ENCODE results near the gene CIAPIN1. TPM values are rescaled to one million over a fixed set of nuclear protein-coding genes. Genes with fewer than 3 reads are reported as not detected.

The CIAPIN1 gene
- total RNA-seq, 2 experiments from 2014 or later: 71.6 to 74.0 TPM

DNA sequence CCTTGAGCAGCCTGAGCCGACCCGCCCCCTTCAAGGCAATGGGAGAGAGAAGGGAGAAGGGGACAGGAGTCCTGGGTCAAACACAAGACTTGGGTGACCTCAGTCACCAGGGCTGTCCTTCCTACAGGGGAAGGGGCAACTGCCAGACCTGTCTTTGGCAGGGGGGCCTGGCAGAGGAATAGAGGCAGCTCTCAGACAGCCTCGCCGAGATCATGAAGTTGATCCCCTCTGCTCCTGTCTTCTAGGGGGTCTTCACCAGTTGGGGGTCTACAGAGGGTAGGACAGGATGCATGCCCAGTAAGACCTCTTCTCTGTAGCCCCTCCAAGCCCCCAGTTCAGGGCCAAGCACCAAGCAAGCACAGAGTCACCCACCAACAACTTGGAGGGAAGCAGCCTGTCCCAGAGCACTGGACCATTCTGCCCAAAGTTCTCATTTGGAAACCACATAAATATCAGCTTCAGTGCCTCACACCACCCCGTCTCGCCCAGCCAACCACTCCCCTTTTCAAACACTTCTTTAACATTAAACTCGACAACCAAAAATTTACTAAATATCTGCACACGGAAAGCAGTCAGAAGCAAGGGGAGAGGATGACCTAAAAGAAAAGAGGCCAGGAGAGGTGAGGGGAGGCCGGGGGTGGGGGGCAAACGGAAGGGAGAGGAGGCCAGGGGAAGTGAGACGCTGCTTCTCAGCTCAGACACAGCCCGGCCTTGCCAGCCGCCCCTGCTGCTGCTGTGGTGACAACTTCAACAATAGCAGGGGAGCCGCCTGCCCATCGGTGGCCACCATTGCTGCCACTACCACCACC, 31.4 kb upstream of the CIAPIN1 start:
- ChIA-PET CTCF (no interaction called here), POLR2A (interaction anchor here (0.6 kb wide), 1 partner anchor 104 kb away, joined by 3 read pairs; no protein-coding TSS in a partner anchor)

DNA sequence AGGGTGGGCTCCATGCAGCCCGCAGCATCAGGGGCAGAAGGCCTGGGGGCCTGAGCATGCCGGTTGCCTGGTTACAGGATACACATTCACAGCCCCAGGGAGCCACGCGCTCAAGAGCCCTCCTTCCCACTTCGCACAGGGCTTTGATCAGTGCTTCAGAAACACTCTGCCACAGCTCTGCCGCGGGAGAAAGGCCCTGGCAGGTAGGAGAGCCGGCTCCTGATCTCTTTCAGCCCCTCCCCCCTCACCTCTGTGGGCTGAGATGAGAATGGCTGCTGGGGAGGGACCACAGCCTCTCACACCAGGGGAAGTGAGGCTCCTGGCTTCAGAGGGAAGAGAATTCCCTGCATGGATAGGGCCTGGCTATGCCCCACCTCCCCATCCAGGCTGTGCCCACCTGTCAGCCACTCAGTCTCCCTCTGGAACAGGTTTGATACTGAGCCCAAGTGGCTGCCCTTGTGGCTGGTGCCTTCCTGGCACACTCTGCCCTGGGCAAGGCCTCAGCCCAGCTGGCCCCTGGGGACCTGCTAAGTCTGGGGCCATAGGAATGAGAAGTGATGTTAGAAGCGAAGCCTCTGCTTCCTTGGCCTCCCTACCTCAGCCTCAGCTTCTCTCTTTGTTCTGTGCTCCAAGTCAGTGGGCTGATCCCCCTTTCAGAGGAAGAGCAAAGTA, 30.5 kb upstream of the CIAPIN1 start:
- POLR2A ChIA-PET: no interaction called here
- CTCF ChIA-PET: interaction anchor here (0.7 kb wide), 1 partner anchor 42 kb away, joined by 4 read pairs; no protein-coding TSS in a partner anchor

GRCh38 chr16:57476546-57477410, 29.6 kb upstream of the CIAPIN1 start:
- CTCF ChIA-PET: interaction anchor here (0.7 to 3.1 kb wide), 4 partner anchors 14 to 95 kb away, joined by 3 to 20 read pairs (median 11); partner anchors contain the start of gene POLR2C
- POLR2A ChIA-PET: no interaction called here

- CTCF ChIA-PET: interaction anchor here (0.7 to 3.1 kb wide), 10 partner anchors 11 to 109 kb away, joined by 3 to 20 read pairs (median 4); partner anchors contain the start of gene POLR2C
- POLR2A ChIA-PET: interaction anchor here (0.6 kb wide), 1 partner anchor 16 kb away, joined by 4 read pairs; no protein-coding TSS in a partner anchor
Measured at GRCh38 chr16:57475711-57476339, 28.6 kb upstream of the CIAPIN1 start.

DNA sequence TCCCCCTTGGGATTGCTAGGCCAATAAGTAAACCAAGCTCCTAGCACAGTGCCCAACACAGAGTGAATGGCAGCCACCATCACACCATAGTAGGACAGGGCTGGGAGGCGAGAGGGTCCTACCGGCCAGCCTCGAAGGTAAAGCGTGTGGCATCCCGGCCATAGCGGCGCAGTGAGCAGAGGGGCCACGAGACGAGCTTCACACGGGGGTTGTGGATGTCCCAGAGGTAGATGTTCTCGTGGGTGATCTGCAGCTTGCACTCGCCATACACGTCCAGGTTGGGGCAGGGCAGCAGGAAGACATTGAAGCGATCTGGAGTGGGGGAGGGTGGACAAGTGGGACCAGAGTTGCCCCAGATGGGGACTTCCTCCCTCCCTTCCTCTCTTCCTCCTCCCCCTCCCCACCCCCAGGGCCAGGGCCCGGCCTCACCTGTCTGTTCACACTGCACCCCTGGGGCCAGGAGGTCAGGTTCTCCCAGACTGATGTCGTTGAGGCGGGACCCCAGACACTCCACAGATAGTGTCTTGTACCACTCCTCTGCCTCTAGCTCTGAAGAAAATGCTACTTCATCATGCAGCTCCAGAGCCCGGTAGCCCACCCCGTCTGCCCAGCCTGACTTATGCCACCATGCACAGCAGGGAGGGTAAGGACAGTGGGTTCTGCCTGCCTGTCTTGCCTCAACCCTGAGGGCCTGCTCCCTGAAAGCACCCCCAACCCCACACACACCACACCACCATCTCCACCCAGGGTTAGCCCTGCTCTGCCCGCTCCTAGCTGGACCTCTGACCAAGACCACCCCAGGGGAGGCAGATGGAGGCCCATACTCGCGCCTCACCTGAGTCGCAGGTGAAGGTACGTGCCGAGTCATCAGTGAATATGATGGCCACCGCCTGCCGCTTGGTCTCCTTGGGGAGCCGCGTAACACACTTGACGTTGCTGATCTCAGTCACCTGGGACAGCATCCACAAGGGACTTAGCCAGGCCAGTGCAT, 27.8 kb upstream of the CIAPIN1 start:
- CTCF ChIA-PET: interaction anchor here (0.7 to 3.1 kb wide), 10 partner anchors 10 to 110 kb away, joined by 3 to 20 read pairs (median 4); partner anchors contain the start of gene POLR2C
- POLR2A ChIA-PET: interaction anchor here (0.6 kb wide), 1 partner anchor 15 kb away, joined by 4 read pairs; no protein-coding TSS in a partner anchor

- POLR2A ChIA-PET: interaction anchor here (1.3 kb wide), 1 partner anchor 12 kb away, joined by 4 read pairs; the partner anchor contains the start of gene POLR2C
- CTCF ChIA-PET: interaction anchor here (0.7 to 3.1 kb wide), 4 partner anchors 8 to 283 kb away, joined by 3 to 18 read pairs (median 3); partner anchors contain the start of gene POLR2C
Measured at GRCh38 chr16:57473906-57474305, 26.7 kb upstream of the CIAPIN1 start.

GRCh38 chr16:57473176-57473840, 26.1 kb upstream of the CIAPIN1 start:
- ChIA-PET POLR2A (interaction anchor here (0.9 to 1.3 kb wide), 3 partner anchors 11 to 46 kb away, joined by 3 to 4 read pairs (median 3); partner anchors contain the start of genes CIAPIN1, COQ9 and POLR2C), CTCF (interaction anchor here (0.7 to 1.2 kb wide), 3 partner anchors 8 to 284 kb away, joined by 3 read pairs; no protein-coding TSS in a partner anchor)

- ChIA-PET POLR2A (interaction anchor here (0.9 to 1.3 kb wide), 3 partner anchors 11 to 47 kb away, joined by 3 to 4 read pairs (median 3); partner anchors contain the start of genes CIAPIN1, COQ9 and POLR2C), CTCF (interaction anchor here (1.0 kb wide), 1 partner anchor 11 kb away, joined by 3 read pairs; no protein-coding TSS in a partner anchor)
Measured at GRCh38 chr16:57472665-57473060, 25.5 kb upstream of the CIAPIN1 start.

DNA sequence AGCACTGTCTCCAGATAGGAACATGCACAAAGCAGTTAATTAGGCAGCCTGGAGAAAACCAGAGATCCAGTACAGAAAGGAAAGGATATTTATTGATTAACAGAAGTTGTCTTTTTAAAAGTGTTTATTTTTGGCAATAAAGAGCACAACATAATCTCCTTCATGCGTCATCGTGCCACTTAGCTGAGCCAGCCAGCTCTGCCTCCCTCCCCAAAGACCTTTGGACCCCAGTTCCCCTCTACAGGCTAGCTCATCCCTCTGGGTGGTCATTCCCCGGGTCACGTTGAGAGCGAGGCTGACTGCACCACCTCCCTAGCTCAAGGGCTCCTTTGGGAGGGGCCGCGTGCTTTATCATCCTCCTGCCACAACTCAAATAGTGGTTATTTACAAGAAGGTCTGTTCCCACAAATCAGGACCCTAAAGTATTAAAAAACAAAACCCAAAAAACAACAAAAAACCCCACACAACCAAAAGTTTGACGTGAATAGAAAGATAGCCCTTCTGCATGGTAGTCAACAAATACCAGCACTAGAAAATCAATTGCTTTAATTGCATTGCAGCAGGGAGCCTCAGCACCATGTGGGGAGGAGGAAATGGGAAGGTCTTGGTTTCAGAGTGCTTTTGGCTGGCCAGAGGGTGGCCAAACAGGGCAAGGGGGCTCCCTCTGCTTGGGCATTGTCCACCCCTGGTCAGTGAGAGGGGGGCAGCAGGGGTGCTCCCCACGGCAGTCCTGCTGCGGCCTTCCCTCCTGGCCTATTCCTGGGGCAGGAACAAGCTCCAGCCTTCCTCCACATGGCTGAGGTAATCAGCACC, 24.9 kb upstream of the CIAPIN1 start:
- POLR2A ChIA-PET: interaction anchor here (0.9 to 1.3 kb wide), 2 partner anchors 25 to 48 kb away, joined by 3 read pairs; partner anchors contain the start of genes CIAPIN1 and COQ9
- CTCF ChIA-PET: interaction anchor here (1.8 kb wide), 1 partner anchor 10 kb away, joined by 5 read pairs; the partner anchor contains the start of gene POLR2C

DNA sequence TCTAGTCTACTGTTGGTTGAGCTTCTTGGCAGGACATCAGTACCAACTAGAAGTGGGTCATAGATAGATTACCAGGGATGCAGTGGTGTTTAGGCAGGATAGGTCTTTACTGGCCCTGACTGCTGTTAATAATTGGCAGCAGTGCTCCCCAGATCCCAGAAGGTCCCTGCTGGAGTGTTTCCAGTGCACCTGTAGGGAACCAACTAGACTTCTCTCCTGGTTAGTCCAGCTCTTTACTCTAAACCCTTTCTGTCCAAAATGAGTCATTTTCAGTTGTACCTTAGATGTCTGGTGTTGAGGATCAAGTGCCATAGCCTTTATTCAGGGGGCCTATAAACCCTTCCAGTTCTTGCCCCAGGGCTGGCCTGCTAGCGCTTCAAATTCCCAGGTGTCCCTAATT, 24.0 kb upstream of the CIAPIN1 start:
- CTCF ChIA-PET: interaction anchor here (0.8 to 1.8 kb wide), 2 partner anchors 9 to 37 kb away, joined by 3 to 5 read pairs; partner anchors contain the start of gene POLR2C
- POLR2A ChIA-PET: no interaction called here

DNA sequence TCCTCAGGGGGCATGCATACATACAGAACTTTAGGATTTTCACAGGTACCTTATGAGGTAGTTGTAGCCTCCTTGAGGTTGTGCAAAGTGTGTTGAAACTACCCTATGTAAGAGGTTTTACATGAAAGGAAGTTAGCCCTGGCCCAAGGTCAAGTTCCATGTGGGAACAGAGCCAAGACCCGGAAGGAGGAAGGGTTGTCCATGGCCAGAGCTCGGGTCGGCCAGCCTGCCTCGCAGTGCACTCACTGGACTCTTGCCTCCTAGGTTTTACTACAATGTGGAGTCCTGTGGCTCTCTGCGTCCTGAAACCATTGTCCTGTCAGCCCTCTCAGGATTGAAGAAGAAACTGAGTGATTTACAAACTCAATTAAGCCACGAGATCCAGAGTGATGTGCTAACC, 23.5 kb upstream of the CIAPIN1 start:
- POLR2A ChIA-PET: no interaction called here

DNA sequence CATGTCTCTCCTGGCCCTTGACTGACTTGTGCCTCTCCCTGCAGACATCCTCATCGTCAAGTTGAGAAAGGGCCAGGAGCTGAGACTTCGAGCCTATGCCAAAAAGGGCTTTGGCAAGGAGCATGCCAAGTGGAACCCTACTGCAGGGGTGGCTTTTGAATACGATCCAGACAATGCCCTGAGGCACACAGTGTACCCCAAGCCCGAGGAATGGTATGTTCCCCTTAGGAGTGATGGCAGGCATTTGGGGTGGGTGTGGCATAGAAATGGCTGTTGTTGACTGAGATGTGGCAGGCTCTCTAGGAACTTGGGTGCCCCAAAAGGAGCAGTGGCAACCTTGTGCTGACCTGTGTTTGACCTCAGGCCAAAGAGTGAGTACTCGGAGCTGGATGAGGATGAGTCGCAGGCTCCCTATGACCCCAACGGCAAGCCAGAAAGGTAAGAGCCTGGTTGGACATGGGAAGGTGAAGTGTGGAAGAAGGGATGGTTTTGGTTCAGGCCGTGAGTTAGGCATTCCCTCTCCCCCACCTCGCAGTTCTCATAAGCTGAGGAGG, 22.8 kb upstream of the CIAPIN1 start:
- CTCF ChIA-PET: no interaction called here
- POLR2A ChIA-PET: no interaction called here

More for the DNA sequence above, 23.5 kb upstream of the CIAPIN1 start:
- CTCF ChIA-PET: interaction anchor here (0.8 to 1.8 kb wide), 2 partner anchors 9 to 38 kb away, joined by 3 to 5 read pairs; partner anchors contain the start of gene POLR2C

GRCh38 chr16:57469046-57469445, 21.9 kb upstream of the CIAPIN1 start:
- POLR2A ChIA-PET: no interaction called here
- CTCF ChIA-PET: interaction anchor here (2.1 kb wide), 1 partner anchor 50 kb away, joined by 6 read pairs; no protein-coding TSS in a partner anchor

DNA sequence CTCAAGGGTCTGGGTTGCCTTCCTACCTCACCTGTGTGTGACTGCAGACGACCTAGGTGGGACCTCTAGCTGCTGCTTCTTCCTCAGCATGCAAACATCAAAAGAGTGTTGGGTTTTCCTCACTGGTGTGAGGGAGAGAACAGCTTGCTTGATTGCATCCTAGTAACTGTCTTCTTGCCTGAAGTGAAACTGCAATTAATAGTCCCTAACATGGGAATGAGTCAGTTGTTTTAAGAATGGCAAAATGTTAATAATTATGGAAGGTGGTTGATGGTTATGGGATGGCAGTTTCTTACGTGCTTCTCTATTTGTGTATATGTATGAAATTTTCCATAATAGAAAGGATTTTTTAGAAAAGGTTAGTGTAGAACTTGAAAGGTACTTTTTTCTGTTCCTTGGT, 21.2 kb upstream of the CIAPIN1 start:
- CTCF ChIA-PET: interaction anchor here (2.1 kb wide), 1 partner anchor 51 kb away, joined by 6 read pairs; no protein-coding TSS in a partner anchor
- POLR2A ChIA-PET: no interaction called here

- ChIA-PET POLR2A (no interaction called here), CTCF (interaction anchor here (0.7 to 4.8 kb wide), 3 partner anchors 11 to 56 kb away, joined by 3 to 18 read pairs (median 6); no protein-coding TSS in a partner anchor)
Measured at GRCh38 chr16:57464523-57464922, 17.3 kb upstream of the CIAPIN1 start.
